K562 (cell line): ENCODE measurements around the gene ZNF83. TPM values are rescaled to one million over a fixed set of nuclear protein-coding genes. Genes with fewer than 3 reads are reported as not detected.

Experiments
- ATAC-seq: fragments of 200-7000 bp; cut with Tn5 transposase; 3 replicates; pipeline ENCODE4 v1.9.1; 2020; ENCODE audit warnings: moderate library complexity
- BruUV-seq: library from RNA; stranded (reverse); fragments of 400-500 nt; replicated peaks from 2 replicates; lab custom pipeline; 2021; lab: Mats Ljungman, UMichigan
- CTCF ChIA-PET: fragments of 300-600 bp; formaldehyde crosslinking; extraction: SDS; loops from one replicate; lab custom pipeline; 2021; ENCODE audit warnings: low intra/inter-chr PET ratio; lab: Yijun Ruan, JAX
- POLR2A ChIA-PET: fragments of 300-600, 350-650 bp; sonication (Branson Sonifier 250); formaldehyde crosslinking; extraction: SDS; loops from one replicate; lab custom pipeline; 2021; ENCODE audit warnings: antibody characterized with exemption, inconsistent platforms; lab: Yijun Ruan, JAX
- DNase-seq, 4 experiments: peaks; one replicate each; pipeline versions ENCODE4 v3.0.0 to v3.0.0-alpha.2; 2011 to 2018; ENCODE audit warnings: low spot score in 3 of 4, mixed read lengths in 3 of 4; ENCODE audit errors: extremely low read depth in 1 of 4
- FAIRE-seq: peaks from 2 replicates; lab custom pipeline; 2011; peaks lifted over from hg19 to GRCh38; lab: Jason Lieb, UNC
- H2AFZ ChIP-seq: 2 replicates; pipeline ENCODE4 v1.6.0; 2011; ENCODE audit warnings: low read depth, low read length, control low read depth, inconsistent platforms
- H3K27ac ChIP-seq: fragments of 200-600 bp; 3 replicates; pipeline ENCODE4 v1.8.0; 2011; ENCODE audit warnings: low read depth, mild to moderate bottlenecking, control low read depth, inconsistent platforms, low read length, moderate library complexity, mixed read lengths; ENCODE audit errors: extremely low read depth
- H3K27me3 ChIP-seq, 2 experiments: fragments of 300-600 bp in 1 of 2; 2 replicates in 1 of 2; 3 replicates in 1 of 2; pipeline versions ENCODE4 v1.6.0 to v1.8.0; 2011; ENCODE audit warnings: inconsistent platforms in 2 of 2, low read length in 2 of 2, mild to moderate bottlenecking in 1 of 2, mixed read lengths in 1 of 2, moderate library complexity in 1 of 2; ENCODE audit not compliant: control insufficient read depth in 2 of 2, insufficient read depth in 2 of 2
- H3K36me3 ChIP-seq: fragments of 300-600 bp; 3 replicates; pipeline ENCODE4 v1.8.0; 2011; ENCODE audit warnings: mild to moderate bottlenecking, low read length, inconsistent platforms; ENCODE audit not compliant: control insufficient read depth, insufficient read depth
- H3K4me1 ChIP-seq, 2 experiments: fragments of 200-600 bp in 1 of 2; replicated peaks in 1 of 2; 2 replicates in 1 of 2; 3 replicates in 1 of 2; pipeline versions ENCODE4 v1.5.1 to v1.8.0; 2011; ENCODE audit warnings: inconsistent platforms in 2 of 2, low read length in 2 of 2, mild to moderate bottlenecking in 1 of 2, mixed read lengths in 1 of 2, moderate library complexity in 1 of 2; ENCODE audit not compliant: control insufficient read depth in 2 of 2, insufficient read depth in 2 of 2
- H3K4me2 ChIP-seq: 2 replicates; pipeline ENCODE4 v1.6.1; 2011; ENCODE audit warnings: low read length, control low read depth, inconsistent platforms, mixed read lengths; ENCODE audit not compliant: insufficient read depth
- H3K4me3 ChIP-seq: fragments of 200-600 bp; sonication (generic), shearing (Covaris generic); 2 replicates; pipeline ENCODE4 v1.5.1; 2016; ENCODE audit warnings: control low read depth, inconsistent platforms
- H3K79me2 ChIP-seq: fragments of 200-600 bp; 3 replicates; pipeline ENCODE4 v1.8.0; 2011; ENCODE audit warnings: low read length, inconsistent platforms; ENCODE audit not compliant: control insufficient read depth, insufficient read depth
- H3K9ac ChIP-seq, 2 experiments: 2 replicates each; pipeline versions ENCODE4 v1.6.0 to v1.6.1; 2011; ENCODE audit warnings: low read depth in 2 of 2, low read length in 2 of 2, control low read depth in 1 of 2, inconsistent platforms in 1 of 2, mild to moderate bottlenecking in 1 of 2, mixed read lengths in 1 of 2; ENCODE audit not compliant: insufficient read depth in 1 of 2
- H3K9me1 ChIP-seq: one replicate; pipeline ENCODE4 v1.6.0; 2011; ENCODE audit warnings: inconsistent platforms, mild to moderate bottlenecking, low read length, moderate library complexity; ENCODE audit not compliant: control insufficient read depth, insufficient read depth
- H3K9me3 ChIP-seq: replicated peaks from 2 replicates; pipeline ENCODE4 v1.5.1; 2011; ENCODE audit warnings: low read depth, low read length, inconsistent platforms; ENCODE audit not compliant: control insufficient read depth, insufficient read depth
- H4K20me1 ChIP-seq: replicated peaks from 2 replicates; pipeline ENCODE4 v1.6.1; 2011; ENCODE audit warnings: low read length, inconsistent platforms, mixed read lengths; ENCODE audit not compliant: control insufficient read depth, insufficient read depth
- BMI1 ChIP-seq: fragments of 150-350 bp; IDR thresholded peaks from 2 replicates; pipeline ENCODE4 v1.6.1; 2014; ENCODE audit warnings: low read length
- CBFA2T2 ChIP-seq: fragments of 450-650 bp; conservative IDR thresholded peaks from 2 replicates; pipeline ENCODE4 v1.6.1; 2017; ENCODE audit warnings: mild to moderate bottlenecking
- CCAR2 ChIP-seq: fragments of 200-400 bp; formaldehyde crosslinking; IDR thresholded peaks from 2 replicates; pipeline ENCODE4 v1.6.1; 2017; ENCODE audit warnings: mild to moderate bottlenecking, low read depth, low read length
- CEBPZ ChIP-seq: fragments of 150-350 bp; IDR thresholded peaks from 2 replicates; pipeline ENCODE4 v1.6.1; 2014; ENCODE audit warnings: low read depth, mild to moderate bottlenecking, low read length, borderline replicate concordance
- CHD1 ChIP-seq: fragments of 200-600 bp; sonication (generic); IDR thresholded peaks from one replicate; pipeline ENCODE4 v1.6.1; 2012; ENCODE audit warnings: mild to moderate bottlenecking, moderate library complexity, low read length, inconsistent platforms
- COPS2 ChIP-seq: fragments of 450-650 bp; conservative IDR thresholded peaks from 2 replicates; pipeline ENCODE4 v1.6.1; 2016; ENCODE audit warnings: mild to moderate bottlenecking, moderate library complexity
- FOXK1 ChIP-seq: sonication (generic); formaldehyde crosslinking; IDR thresholded peaks from 2 replicates; pipeline ENCODE4 v1.8.0; 2022; ENCODE audit warnings: missing genetic modification reagents, mild to moderate bottlenecking, borderline replicate concordance
- HDAC1 ChIP-seq, 2 experiments: fragments of 450-650 bp; IDR thresholded peaks; 2 replicates each; pipeline ENCODE4 v1.6.1; 2016 to 2017; ENCODE audit warnings: inconsistent platforms in 1 of 2, mild to moderate bottlenecking in 1 of 2, moderate library complexity in 1 of 2
- IRF9 ChIP-seq: fragments of 450-650 bp; IDR thresholded peaks from 2 replicates; pipeline ENCODE4 v1.6.1; 2016; ENCODE audit warnings: missing biosample characterization, missing genetic modification characterization
- MAFG ChIP-seq: fragments of 450-650 bp; conservative IDR thresholded peaks from 2 replicates; pipeline ENCODE4 v1.6.1; 2016; ENCODE audit warnings: missing genetic modification characterization, missing compliant biosample characterization
- NFE2L1 ChIP-seq: fragments of 450-650 bp; IDR thresholded peaks from 2 replicates; pipeline ENCODE4 v1.6.1; 2016; ENCODE audit warnings: missing genetic modification characterization, low read depth, mild to moderate bottlenecking, missing compliant biosample characterization, moderate library complexity, borderline replicate concordance
- SIX5 ChIP-seq, 2 experiments: IDR thresholded peaks; 2 replicates each; pipeline ENCODE4 v1.6.1; 2011; ENCODE audit warnings: low read length in 2 of 2, borderline replicate concordance in 1 of 2, low read depth in 1 of 2, mild to moderate bottlenecking in 1 of 2, moderate library complexity in 1 of 2; ENCODE audit not compliant: insufficient read depth in 1 of 2
- SREBF1 ChIP-seq: fragments of 150-350 bp; IDR thresholded peaks from 2 replicates; pipeline ENCODE4 v1.6.1; 2014; ENCODE audit warnings: antibody characterized with exemption, low read depth, low read length, borderline replicate concordance
- THRAP3 ChIP-seq: fragments of 450-650 bp; IDR thresholded peaks from 2 replicates; pipeline ENCODE4 v1.6.1; 2016; ENCODE audit warnings: mild to moderate bottlenecking, inconsistent platforms, borderline replicate concordance
- ZC3H11A ChIP-seq: IDR thresholded peaks from 2 replicates; pipeline ENCODE4 v1.6.1; 2012; ENCODE audit warnings: low read depth, low read length, improper control_type of control experiment
- ZNF124 ChIP-seq: sonication (generic); formaldehyde crosslinking; IDR thresholded peaks from 2 replicates; pipeline ENCODE4 v1.8.1; 2022; ENCODE audit warnings: missing genetic modification reagents
- ZNF133 ChIP-seq: fragments of 250-450 bp; sonication (Bioruptor Pico); IDR thresholded peaks from 2 replicates; pipeline ENCODE4 v1.4.0; 2020; ENCODE audit warnings: mild to moderate bottlenecking
- ZNF197 ChIP-seq: fragments of 200-800 bp; sonication (Bioruptor generic); IDR thresholded peaks from 2 replicates; pipeline ENCODE4 v1.6.1; 2016; ENCODE audit warnings: low read depth, missing genetic modification characterization, missing compliant biosample characterization
- WGBS: fragments of 100-300 bp; shearing (Covaris generic); methylation state at CpG from one replicate; pipeline ENCODE4 v1.1.6; 2016; ENCODE audit warnings: low coverage, mixed read lengths; ENCODE audit not compliant: insufficient coverage; ENCODE audit errors: missing lambda C conversion rate; 5-methylcytosine and 5-hydroxymethylcytosine counted together
- in situ Hi-C: fragments of 300-500 bp; cut with MboI; formaldehyde crosslinking; loops from 4 replicates; pipeline ENCODE4 v1.15.0; 2018; ENCODE audit warnings: inconsistent platforms, mixed read lengths
- intact Hi-C: fragments of 100-400 bp; cut with micrococcal nuclease; formaldehyde crosslinking; loops from 2 replicates; pipeline ENCODE4 v1.14.2; 2022
- polyA plus RNA-seq, 8 experiments: library from polyadenylated mRNA; depleted of rRNA in 4 of 8; stranded (reverse) in 5 of 8; unstranded in 3 of 8; fragments of >200 nt; fragmentation: Nextera tagmentation in 2 of 8; fragmentation: Illumina TruSeq in 1 of 8; extraction: Ambion mirVana in 2 of 8; extraction: Trizol in 1 of 8; gene quantifications; 2 replicates each; pipeline versions ENCODE4 v1.2.1 to v1.2.3, GENCODE V29; 2011 to 2014; ENCODE audit warnings: inconsistent platforms in 1 of 8, missing spikeins in 1 of 8
- total RNA-seq, 7 experiments: library from RNA; depleted of rRNA in 6 of 7; stranded (reverse); fragments of >200 nt in 6 of 7; fragmentation: Illumina TruSeq in 2 of 7; extraction: Trizol in 2 of 7; gene quantifications; 2 replicates each; pipeline versions ENCODE4 v1.2.1 to v1.2.3, GENCODE V29; 2011 to 2021; ENCODE audit warnings: low replicate concordance in 1 of 7
- TF ChIP-seq, protein P1 (sequence below): fragments of 450-650 bp; IDR thresholded peaks from 2 replicates; pipeline ENCODE4 v1.6.1; 2016

The ZNF83 gene
- total and polyA plus RNA-seq, 9 of the 15 experiments (the other 6 are each of a cell fraction or from before 2014, with no cell fraction given), result 18.6 to 74.3 (median 51.9) TPM

DNA sequence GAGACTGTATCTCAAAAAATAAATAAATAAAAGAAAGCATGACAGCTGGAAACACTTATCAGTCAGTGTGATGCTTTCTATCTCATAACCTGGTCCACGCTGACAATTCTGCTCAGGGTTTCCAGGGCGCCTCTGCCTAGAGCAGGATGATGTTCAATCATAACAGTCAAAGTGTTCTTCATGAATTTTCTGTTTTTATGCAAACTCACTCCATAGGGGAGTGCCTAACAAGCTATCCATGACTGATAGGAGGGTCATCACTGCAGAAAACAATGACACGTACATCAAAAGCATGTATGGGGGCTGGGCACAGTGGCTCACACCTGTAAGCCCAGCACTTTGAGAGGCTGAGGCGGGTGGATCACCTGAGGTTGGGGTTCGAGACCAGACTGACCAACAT, 41.4 kb upstream of the ZNF83 start:
- Histone ChIP-seq H4K20me1 (0 out of 2 replicates have a peak, but pooled peaks cover 4% of the 10 kb centered on the region), H3K9me1 (no peaks in the 10 kb centered on the region), H3K36me3 (peaks cover 35% of the 10 kb centered on the region; the same call in 2 of the 3 replicates), H3K4me3 (no peak overlapping the region), H3K9me3 (no peaks in the 10 kb centered on the region), H3K4me1 (peaks cover 6 to 18% of the 10 kb centered on the region in 2 experiments; a peak in 4 of 5 replicates), H3K9ac (no peak overlapping the region), H2AFZ (no peak overlapping the region), H3K4me2 (no peak overlapping the region; the same call in 1 of the 2 replicates), H3K27me3 (no peaks in the 10 kb centered on the region), H3K27ac (peak overlapping the region; percentile 10; the same call in 1 of the 3 replicates), H3K79me2 (peaks cover 81% of the 10 kb centered on the region)
- FAIRE-seq (no peak), ATAC-seq (peak; percentile 63), DNase-seq (peak in 2 of 4 experiments; percentile 15 to 20)
- ChIA-PET CTCF (no interaction called here), POLR2A (interaction anchor here (0.5 to 1.4 kb wide), 3 partner anchors 9 to 138 kb away, joined by 3 to 4 read pairs (median 3); no protein-coding TSS in a partner anchor)
- 56% methylated on average over 5 of the region's 5 CpGs for WGBS
- BruUV-seq, result no TSS peak
- intact Hi-C loops (no loop called here), in situ Hi-C loops (no loop called here)
- TF ChIP-seq CEBPZ (no peak), BMI1 (no peak), MAFG (tag) (peak; percentile 28; the same call in 1 of the 2 replicates), ZNF124 (no peak), ZNF133 (CRISPR knock-in tag) (no peak), ZNF197 (no peak), COPS2 (no peak), NFE2L1 (tag) (no peak), CHD1 (no peak), FOXK1 (CRISPR knock-in tag) (no peak), SREBF1 (no peak), SIX5 (IDR thresholded peaks at IDR 0.05; ENCODE audit: borderline replicate concordance in 1 of 2, insufficient read depth in 1 of 2, low read depth in 1 of 2, low read length in 2 of 2) (no peak), IRF9 (tag) (no peak), CBFA2T2 (no peak), ZC3H11A (no peak), CCAR2 (no peak), THRAP3 (no peak), HDAC1 (IDR thresholded peaks at IDR 0.05) (no peak)
- TF ChIP-seq, protein P1, sequence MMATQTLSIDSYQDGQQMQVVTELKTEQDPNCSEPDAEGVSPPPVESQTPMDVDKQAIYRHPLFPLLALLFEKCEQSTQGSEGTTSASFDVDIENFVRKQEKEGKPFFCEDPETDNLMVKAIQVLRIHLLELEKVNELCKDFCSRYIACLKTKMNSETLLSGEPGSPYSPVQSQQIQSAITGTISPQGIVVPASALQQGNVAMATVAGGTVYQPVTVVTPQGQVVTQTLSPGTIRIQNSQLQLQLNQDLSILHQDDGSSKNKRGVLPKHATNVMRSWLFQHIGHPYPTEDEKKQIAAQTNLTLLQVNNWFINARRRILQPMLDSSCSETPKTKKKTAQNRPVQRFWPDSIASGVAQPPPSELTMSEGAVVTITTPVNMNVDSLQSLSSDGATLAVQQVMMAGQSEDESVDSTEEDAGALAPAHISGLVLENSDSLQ, result peak; percentile 27; the same call in 1 of the 2 replicates
